Activated T-helper 1 cell treated with anti-CD3 and anti-CD28 coated beads, Interleukin-12 subunit alpha, Interleukin-12 subunit beta, Interleukin-2, Interleukin-4 antibody, amounts not matched to agents 30 ng/mL and 10 ng/mL and 1 ng/mL, durations not matched to agents 14 hours and 24 hours and 36 hours (primary cell): Measurements from ENCODE around the gene UNC5B. TPM values are rescaled to one million over a fixed set of nuclear protein-coding genes. Genes with fewer than 3 reads are reported as not detected.

Experiments
- DNase-seq: peaks from one replicate; pipeline ENCODE4 v3.0.0; 2021; ENCODE audit warnings: low spot score
- H3K27ac Mint-ChIP-seq: one replicate; pipeline ENCODE4 v1.8.0; 2021; ENCODE audit warnings: mild to moderate bottlenecking, mixed read lengths
- H3K27me3 Mint-ChIP-seq: one replicate; pipeline ENCODE4 v1.8.0; 2022; ENCODE audit warnings: mild to moderate bottlenecking, moderate library complexity, mixed read lengths; ENCODE audit not compliant: insufficient read depth
- H3K36me3 Mint-ChIP-seq: one replicate; pipeline ENCODE4 v1.8.0; 2021; ENCODE audit warnings: low read depth, mixed read lengths
- H3K4me1 Mint-ChIP-seq: one replicate; pipeline ENCODE4 v1.8.0; 2021; ENCODE audit warnings: low read depth, mixed read lengths
- H3K4me3 Mint-ChIP-seq: one replicate; pipeline ENCODE4 v1.8.0; 2021; ENCODE audit warnings: mild to moderate bottlenecking, moderate library complexity, mixed read lengths
- H3K9me3 Mint-ChIP-seq: one replicate; pipeline ENCODE4 v1.8.0; 2021; ENCODE audit warnings: mixed read lengths
- intact Hi-C: fragments of 100-400 bp; cut with micrococcal nuclease; formaldehyde crosslinking; loops from one replicate; pipeline ENCODE4 v1.15.1; 2024
- total RNA-seq: library from RNA; stranded (reverse); gene quantifications from 2 replicates; pipeline ENCODE4 v1.2.3, GENCODE V29; 2022

Gene UNC5B
- total RNA-seq, 1 donor from 2014 or later: 0.10 TPM

DNA sequence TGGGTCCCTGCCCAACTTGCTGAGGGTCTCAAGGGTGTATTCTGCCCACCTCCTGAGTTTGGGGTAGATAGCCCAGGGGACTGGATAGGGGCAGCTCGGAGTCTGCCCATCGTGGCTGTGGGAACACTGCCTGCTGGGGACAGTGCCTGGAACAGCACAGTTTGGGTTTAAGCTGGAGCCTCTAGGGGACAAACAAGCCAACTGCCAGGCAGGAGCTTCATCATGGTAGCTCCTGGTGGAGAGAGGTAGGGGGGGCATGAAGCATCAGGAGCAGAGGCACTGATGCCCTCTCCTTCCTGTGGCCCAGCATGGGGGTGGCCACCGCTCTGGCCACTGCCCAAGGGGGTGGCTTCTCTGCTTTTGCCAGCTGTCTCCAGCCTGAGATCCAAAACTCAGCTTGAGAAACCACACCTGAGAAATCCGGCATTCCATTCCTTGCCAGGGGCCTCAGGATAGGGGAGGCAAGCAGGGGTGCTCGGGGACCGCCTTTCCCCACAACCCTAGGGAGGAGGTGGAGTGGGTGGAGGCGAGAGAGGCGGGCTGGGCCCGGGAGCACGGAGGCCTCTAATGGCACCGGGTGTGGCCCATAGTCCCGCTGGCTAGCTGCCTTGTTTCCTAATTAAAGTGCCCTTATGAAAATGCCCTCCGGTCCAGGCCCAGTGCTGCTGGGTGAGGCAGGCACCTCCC, 47.6 kb downstream of the UNC5B start:
- Mint-ChIP-seq H3K9me3 (no peaks in the 10 kb centered on the region), H3K27me3 (peaks cover 3% of the 10 kb centered on the region), H3K4me3 (no peak overlapping the region), H3K36me3 (no peaks in the 10 kb centered on the region), H3K27ac (no peak overlapping the region), H3K4me1 (no peaks in the 10 kb centered on the region)
- intact Hi-C loops: no loop called here
- DNase-seq: no peak

DNA sequence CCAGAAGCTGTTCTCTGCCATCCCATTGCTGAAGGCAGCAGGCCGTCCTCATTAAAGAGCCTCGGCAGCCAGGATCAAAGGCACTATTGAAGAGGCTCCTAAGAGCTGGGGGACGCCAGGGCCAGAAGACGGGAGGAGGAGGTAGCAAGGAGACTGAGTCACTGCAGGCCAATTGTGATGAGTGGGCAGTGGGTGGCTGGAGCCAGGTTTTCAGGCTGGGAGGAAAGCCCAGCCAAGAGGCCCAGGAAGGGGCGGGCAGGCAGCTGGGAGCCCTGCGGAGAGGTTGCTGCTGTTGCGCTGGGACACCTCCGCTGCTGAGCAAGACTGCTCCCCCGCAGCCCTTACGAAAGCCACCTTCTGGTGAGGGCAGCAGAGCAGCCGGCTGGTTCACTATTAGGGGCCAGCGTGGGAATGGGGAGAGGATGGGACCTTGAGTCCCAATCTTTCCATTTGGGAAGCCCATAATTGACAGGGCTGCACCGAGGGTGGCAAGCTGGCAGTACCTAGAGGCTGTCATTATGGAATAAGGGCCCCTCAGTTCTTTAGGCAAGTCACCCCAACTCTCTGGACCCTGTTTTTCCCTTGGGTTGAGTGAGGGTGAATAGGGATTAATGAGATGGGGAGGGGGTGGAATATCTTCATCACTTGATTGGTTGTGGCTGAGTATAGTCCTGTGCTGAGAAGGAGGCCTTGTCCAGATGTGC, 48.4 kb downstream of the UNC5B start:
- H3K27ac Mint-ChIP-seq: no peak overlapping the region
- intact Hi-C loops: no loop called here
- no peak overlapping the region for H3K4me3 Mint-ChIP-seq
- no peaks in the 10 kb centered on the region for H3K9me3 Mint-ChIP-seq
- no peaks in the 10 kb centered on the region for H3K36me3 Mint-ChIP-seq
- no peak for DNase-seq
- H3K27me3 Mint-ChIP-seq: peaks cover 3% of the 10 kb centered on the region
- H3K4me1 Mint-ChIP-seq: no peaks in the 10 kb centered on the region

DNA sequence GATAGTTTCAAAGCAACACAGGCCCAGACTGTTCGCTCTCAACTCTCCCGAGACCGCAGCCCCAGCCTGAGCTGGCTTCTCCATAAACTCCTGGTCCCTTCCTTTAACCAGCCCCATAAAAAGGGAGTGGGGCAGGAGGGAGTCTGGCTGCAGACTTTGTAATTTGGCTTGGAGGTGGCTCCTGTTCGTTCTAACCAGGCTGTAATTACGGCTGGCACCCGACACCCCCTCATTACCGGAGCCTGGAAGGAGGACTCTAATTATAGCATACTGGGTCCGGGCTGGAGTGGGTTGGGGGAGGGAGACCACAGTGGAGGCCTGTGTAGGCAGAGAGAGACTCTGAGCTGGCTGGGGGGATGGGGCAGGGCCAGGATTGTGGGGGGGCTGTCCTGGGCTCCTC, 49.7 kb downstream of the UNC5B start:
- H3K27me3 Mint-ChIP-seq: no peaks in the 10 kb centered on the region
- H3K4me1 Mint-ChIP-seq: no peaks in the 10 kb centered on the region
- no peak overlapping the region for H3K4me3 Mint-ChIP-seq
- no peaks in the 10 kb centered on the region for H3K36me3 Mint-ChIP-seq
- DNase-seq: no peak
- H3K9me3 Mint-ChIP-seq: no peaks in the 10 kb centered on the region
- no peak overlapping the region for H3K27ac Mint-ChIP-seq
- intact Hi-C loops: no loop called here

DNA sequence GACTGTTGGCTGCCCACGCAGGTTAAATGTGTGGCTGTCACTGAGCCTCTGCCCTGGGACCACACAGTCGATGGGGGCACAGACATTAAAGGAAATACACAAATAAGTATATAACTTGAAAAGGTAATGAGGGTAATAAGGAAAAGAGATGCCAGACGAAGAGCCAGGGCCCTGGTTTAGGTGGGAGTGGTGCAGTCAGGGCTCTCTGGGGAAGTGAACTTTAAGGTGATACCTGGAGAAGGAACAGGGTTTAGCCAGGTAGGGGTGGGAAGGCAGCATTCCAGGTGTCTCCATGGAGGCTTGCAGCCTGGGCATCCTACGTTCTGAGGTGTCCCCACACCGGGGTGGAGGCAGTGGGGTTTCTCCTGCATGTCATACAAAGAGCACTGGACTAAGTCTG, 50.4 kb downstream of the UNC5B start:
- no peaks in the 10 kb centered on the region for H3K36me3 Mint-ChIP-seq
- intact Hi-C loops: no loop called here
- DNase-seq: no peak
- no peak overlapping the region for H3K27ac Mint-ChIP-seq
- no peaks in the 10 kb centered on the region for H3K4me1 Mint-ChIP-seq
- no peak overlapping the region for H3K4me3 Mint-ChIP-seq
- no peaks in the 10 kb centered on the region for H3K27me3 Mint-ChIP-seq
- H3K9me3 Mint-ChIP-seq: no peaks in the 10 kb centered on the region

DNA sequence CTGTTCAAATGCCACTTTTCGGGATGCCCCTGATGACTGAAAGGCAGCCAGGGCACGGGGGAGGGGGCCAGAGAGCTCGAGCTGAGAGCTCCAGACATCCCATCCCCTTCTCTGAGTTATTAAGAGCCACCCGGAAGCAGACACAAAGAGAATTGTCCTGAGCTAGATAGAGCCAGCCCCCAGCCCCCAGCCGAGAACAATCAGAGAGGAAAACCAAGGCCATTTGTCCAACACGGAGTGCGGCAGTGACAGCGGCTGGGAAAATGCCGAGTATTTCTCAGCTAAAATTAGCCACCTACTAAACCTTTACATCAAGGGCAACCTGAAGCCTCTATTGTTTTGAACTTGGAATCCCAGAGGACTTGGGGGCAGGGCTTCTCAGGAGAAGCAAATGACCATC, 51.0 kb downstream of the UNC5B start:
- Mint-ChIP-seq H3K27ac (no peak overlapping the region), H3K4me1 (no peaks in the 10 kb centered on the region), H3K4me3 (no peak overlapping the region), H3K27me3 (no peaks in the 10 kb centered on the region), H3K9me3 (no peaks in the 10 kb centered on the region), H3K36me3 (no peaks in the 10 kb centered on the region)
- intact Hi-C loops: no loop called here
- DNase-seq: no peak

DNA sequence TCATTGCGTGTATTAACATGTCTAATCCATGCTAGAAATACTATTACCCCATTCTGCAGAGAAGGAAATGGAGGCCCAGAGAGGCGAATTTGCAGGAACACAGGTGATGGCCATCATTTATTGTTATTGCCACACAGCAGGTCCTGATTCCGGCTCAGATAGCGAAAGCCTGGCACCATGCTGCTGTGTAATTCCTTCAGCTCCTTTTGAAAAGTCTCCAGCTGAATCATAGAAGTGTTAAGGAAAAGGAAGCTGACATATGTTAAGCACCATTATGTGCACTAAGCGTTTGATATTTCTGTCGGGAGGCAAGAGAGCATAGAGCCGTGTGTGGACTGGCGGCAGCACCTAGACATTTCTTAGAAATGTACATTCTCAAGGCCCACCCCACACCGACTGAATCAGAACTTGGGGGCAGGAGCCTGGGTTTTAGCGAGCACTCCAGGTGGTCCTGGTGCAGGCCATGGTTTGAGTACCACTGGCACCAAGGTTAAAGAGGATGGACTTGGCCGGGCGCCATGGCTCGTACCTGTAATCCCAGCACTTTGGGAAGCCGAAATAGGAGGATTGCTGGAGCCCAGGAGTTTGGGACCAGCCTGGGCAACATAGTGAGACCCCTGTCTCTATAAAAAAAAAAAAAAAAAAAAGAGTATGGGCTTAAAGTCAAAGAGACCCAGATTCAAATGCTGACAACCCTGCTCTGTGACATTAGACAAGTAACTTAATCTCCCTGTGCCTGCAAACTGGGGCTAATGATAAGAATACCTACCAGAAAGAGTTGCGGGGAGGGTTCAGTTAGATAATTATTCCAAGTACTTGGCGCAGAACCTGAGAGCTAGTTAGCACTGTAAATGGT, 52.2 kb downstream of the UNC5B start:
- H3K9me3 Mint-ChIP-seq: no peaks in the 10 kb centered on the region
- peaks cover 4% of the 10 kb centered on the region for H3K27me3 Mint-ChIP-seq
- DNase-seq: no peak
- no peaks in the 10 kb centered on the region for H3K36me3 Mint-ChIP-seq
- no peak overlapping the region for H3K4me3 Mint-ChIP-seq
- no peak overlapping the region for H3K27ac Mint-ChIP-seq
- no peaks in the 10 kb centered on the region for H3K4me1 Mint-ChIP-seq
- intact Hi-C loops: no loop called here

DNA sequence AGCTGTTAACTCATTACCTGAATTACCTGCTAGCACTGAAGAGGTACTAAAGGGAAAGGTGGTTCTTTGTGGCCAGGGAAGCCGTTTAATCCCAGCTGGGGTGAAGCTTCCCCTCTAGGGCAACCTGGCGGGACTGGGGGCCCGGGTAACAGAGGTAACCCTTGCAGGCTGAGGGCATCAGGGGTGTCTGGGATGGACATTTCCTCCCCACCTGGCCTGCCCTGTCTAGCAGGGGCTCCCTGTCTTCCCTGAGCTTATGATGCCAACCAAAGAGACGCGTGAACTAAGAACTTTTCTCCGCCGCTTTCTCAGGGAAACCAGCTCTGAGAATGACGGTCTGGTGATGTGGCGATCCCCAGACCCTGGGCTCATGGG, 52.8 kb downstream of the UNC5B start:
- Mint-ChIP-seq H3K9me3 (no peaks in the 10 kb centered on the region), H3K27ac (no peak overlapping the region), H3K36me3 (no peaks in the 10 kb centered on the region), H3K4me1 (no peaks in the 10 kb centered on the region), H3K27me3 (peaks cover 5% of the 10 kb centered on the region), H3K4me3 (no peak overlapping the region)
- intact Hi-C loops: no loop called here
- no peak for DNase-seq

DNA sequence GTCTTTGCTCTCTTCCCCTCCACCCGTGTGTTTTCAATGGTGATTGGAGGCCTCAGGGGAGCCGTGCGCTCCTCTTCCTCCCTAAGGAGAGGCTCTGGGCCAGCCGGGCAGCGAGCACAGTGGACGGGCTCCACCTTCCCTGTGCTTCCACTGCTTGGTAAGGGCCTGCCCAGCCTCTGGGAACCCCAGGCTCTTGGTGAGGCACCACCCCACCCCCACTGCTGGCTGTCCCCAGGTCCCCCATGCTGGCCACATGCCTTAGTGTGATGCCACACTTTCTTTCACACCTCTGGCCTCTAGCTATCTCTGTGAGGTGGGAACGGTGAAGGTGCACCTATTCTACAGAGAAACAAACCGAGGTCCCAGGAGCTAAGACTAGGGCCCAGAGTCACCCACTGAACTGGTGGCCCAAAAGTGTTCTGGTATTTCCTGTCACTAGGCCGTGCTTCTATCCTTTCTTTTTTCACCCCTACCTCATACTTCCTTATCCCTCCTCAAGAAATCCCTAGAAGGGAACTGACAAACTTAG, 53.3 kb downstream of the UNC5B start:
- Mint-ChIP-seq H3K27me3 (peaks cover 5% of the 10 kb centered on the region), H3K27ac (no peak overlapping the region), H3K9me3 (no peaks in the 10 kb centered on the region), H3K4me1 (no peaks in the 10 kb centered on the region), H3K4me3 (no peak overlapping the region), H3K36me3 (no peaks in the 10 kb centered on the region)
- DNase-seq: no peak
- intact Hi-C loops: no loop called here

DNA sequence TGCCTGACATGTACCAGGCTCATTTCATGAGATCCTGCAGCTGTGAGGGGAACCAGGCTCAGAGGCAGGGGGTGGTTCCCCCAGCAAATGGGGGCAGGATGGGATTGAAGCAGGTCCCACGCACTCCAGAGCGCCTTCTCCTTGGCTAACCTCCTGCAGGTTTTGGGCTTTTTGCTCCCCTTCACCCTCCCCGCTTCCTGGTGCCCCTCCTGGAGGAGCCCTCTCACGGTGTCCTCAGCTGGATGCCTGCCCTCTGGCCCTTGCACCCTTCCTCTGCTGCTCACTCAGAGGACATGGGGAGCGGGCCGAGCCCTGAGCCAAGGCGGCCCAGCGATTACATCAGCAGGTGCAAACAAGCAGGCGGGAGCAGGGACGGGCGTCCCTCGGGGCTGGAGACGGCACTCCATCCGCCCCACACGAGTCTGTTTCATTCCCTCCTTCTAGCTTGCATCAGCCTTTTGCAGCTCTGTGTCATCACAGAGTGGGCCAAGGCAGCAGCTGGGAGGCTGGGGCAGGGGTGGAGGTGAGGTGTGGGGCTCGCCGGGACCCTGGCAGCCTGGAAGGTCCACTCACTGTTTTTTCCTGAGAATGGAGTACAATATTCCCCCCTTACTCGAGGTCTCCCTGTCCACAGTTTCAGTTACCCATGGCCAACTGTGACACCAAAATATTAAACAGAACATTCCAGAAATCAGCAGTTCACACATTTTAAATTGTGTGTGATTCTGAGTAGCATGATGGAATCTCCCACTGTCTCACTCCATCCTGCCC, 54.0 kb downstream of the UNC5B start:
- Mint-ChIP-seq H3K36me3 (no peaks in the 10 kb centered on the region), H3K27me3 (peaks cover 5% of the 10 kb centered on the region), H3K4me3 (no peak overlapping the region), H3K27ac (no peak overlapping the region), H3K4me1 (no peaks in the 10 kb centered on the region), H3K9me3 (no peaks in the 10 kb centered on the region)
- intact Hi-C loops: no loop called here
- no peak for DNase-seq

DNA sequence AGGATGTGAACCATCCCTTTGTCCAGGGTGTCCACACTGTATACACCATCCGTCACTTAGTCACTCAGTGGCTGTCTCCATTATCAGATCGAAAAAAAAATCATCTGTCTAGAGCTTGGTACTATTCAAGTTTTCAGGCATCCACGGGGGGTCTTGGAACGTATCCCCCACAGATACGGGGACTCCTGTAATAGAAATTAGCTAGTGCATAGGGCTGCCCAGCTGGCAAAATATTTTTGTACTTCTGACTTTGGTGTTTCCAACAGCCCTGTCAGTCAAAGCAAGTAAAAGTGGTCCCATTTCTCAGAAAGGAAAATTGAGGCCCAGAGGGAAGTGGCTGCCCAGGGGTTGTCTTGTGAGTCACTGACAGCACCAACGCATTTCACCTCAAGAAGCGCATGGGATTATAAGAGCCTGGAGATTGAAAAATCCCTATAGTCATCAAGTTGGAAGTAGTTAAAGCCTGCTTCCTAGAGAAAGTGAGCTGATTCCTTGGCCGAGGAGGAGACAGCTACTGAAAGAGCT, 54.6 kb downstream of the UNC5B start:
- H3K27ac Mint-ChIP-seq: no peak overlapping the region
- intact Hi-C loops: no loop called here
- no peak for DNase-seq
- no peaks in the 10 kb centered on the region for H3K9me3 Mint-ChIP-seq
- H3K4me3 Mint-ChIP-seq: no peak overlapping the region
- no peaks in the 10 kb centered on the region for H3K36me3 Mint-ChIP-seq
- no peaks in the 10 kb centered on the region for H3K4me1 Mint-ChIP-seq
- H3K27me3 Mint-ChIP-seq: peaks cover 5% of the 10 kb centered on the region

DNA sequence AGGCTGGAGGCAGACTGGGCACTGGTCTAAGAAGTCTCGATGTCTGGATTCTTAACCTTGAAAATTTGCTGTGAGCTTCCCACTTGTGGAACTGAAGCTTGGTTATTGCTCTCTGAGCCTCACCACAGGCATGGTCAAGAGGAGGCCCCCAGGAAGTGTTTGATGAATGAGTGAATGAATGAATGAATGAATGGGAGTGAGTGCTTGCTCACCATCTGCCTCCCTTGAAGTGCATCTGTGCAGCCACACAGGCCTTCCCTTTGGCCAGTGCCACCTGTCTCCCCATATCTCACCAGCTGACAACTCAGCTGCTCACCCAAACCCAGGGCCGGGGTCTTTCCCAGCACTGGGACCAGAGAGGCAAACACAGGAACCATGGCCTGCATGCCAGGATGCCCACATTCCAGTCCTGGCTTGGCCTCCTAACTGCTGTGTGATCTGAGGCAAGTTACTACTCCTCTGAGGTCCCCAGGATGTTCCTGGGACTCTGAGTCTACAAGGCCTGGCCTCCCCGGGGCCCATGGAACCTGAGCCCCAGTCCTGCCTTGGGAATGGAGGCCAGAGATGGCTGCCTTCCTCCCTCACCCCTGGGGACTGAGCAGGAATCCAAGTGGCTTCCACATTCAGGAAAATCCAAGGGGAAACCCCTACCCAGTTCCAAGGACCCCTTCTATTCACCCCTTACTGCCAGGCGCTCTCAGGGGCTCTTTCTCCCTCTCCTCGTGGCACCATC, 55.3 kb downstream of the UNC5B start:
- H3K27ac Mint-ChIP-seq: no peak overlapping the region
- no peak overlapping the region for H3K4me3 Mint-ChIP-seq
- H3K36me3 Mint-ChIP-seq: no peaks in the 10 kb centered on the region
- H3K27me3 Mint-ChIP-seq: peaks cover 5% of the 10 kb centered on the region
- intact Hi-C loops: no loop called here
- H3K9me3 Mint-ChIP-seq: no peaks in the 10 kb centered on the region
- DNase-seq: no peak
- H3K4me1 Mint-ChIP-seq: no peaks in the 10 kb centered on the region

DNA sequence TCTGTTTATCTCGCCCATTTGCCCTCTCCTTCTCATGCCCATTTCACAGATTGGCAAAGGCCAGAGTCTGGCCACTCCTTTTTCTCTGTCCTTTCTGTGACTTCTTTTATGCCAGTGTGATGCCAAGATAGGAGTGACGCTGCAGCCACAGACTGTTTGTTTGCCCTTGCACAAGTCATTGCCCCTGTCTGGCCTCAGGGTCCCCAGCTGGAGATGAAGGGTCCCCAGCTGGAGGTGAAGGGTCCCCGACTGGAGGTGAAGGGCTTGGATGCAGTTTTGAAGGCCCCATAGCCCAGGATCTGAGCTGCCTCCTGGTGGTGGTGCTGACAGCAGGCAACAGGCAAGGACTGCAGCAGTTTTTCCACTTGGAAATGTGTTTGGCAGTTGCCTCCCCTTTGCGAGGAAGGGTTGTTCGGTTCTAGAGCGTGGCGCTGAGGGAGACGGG, 55.9 kb downstream of the UNC5B start:
- H3K27ac Mint-ChIP-seq: no peak overlapping the region
- H3K36me3 Mint-ChIP-seq: no peaks in the 10 kb centered on the region
- intact Hi-C loops: no loop called here
- no peak for DNase-seq
- H3K27me3 Mint-ChIP-seq: peaks cover 5% of the 10 kb centered on the region
- no peaks in the 10 kb centered on the region for H3K4me1 Mint-ChIP-seq
- no peaks in the 10 kb centered on the region for H3K9me3 Mint-ChIP-seq
- H3K4me3 Mint-ChIP-seq: no peak overlapping the region
